Nucleus accumbens (tissue), 56 donors: ENCODE data around the gene GNGT1.

ENCODE experiments used
- DNase-seq, 56 donors: peaks; one replicate each; lab custom pipeline; 2025; lab: John Stamatoyannopoulos, UW

GNGT1 gene

GRCh38 chr7:93937818-93938217, 31.5 kb downstream of the GNGT1 start:
- DNase-seq = no peak

- DNase-seq = no peak
Observed at GRCh38 chr7:93938293-93938692, 31.9 kb downstream of the GNGT1 start.

- DNase-seq = no peak
Observed at GRCh38 chr7:93941945-93942344, 35.6 kb downstream of the GNGT1 start.

GRCh38 chr7:93943816-93944540, 37.6 kb downstream of the GNGT1 start:
- DNase-seq = no peak

GRCh38 chr7:93944673-93945072, 38.3 kb downstream of the GNGT1 start:
- no peak for DNase-seq

- DNase-seq = no peak
Observed at GRCh38 chr7:93945083-93945482, 38.7 kb downstream of the GNGT1 start.

DNA sequence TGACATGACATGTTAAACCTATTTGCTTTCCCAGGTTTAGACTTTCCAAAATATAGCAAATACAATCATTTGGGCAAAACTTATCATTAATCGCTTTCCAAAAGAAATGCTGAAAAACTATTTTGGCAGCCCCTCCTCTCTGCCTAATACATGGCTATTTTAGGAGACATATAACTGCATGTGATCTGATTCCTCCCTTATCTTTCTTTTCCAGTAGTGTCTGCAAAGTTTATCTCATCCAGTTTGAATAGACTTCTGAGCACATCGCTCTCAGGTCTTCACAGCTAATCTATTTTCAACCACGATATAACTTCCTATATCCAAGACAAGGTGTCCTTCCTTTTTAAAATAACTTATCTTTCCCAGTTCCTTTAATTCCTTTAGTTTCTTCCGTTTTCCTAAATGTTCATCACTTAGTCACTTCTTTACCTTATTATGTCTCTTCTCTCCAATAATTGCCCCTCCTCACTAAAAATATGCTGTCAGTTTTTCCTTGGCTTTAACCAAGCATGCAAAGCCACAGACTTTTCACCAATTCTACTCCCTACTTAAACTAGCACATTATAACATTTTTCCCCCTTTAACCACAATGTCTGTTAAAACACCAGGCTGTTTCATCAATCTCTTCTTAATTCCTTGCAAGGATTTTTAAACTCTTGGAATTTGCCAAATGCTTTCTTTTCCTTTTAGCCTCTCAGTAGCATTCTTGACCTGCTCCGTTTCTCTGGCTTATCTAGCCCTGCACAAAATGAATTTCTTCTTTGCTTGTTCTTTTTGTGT, 39.6 kb downstream of the GNGT1 start:
- no peak for DNase-seq

DNA sequence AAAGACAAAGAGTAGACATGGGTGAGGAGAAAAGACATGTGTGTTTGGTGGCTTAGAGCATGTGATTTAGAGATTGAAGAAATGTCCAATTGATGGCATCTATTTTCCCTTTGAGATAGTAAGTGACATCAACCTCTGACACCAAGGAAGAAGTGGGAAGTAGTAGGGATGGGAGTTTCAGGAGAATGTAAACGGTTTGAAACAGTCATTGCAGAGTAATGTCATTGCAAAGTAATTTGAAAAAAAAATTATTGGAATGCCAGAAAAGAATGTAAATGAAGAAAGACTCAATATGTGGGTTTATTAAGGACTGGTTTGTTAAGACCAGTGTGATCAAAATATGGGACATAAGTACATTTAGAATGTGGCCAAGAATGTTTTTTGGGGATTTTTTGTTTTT, 41.7 kb downstream of the GNGT1 start:
- DNase-seq = no peak

DNA sequence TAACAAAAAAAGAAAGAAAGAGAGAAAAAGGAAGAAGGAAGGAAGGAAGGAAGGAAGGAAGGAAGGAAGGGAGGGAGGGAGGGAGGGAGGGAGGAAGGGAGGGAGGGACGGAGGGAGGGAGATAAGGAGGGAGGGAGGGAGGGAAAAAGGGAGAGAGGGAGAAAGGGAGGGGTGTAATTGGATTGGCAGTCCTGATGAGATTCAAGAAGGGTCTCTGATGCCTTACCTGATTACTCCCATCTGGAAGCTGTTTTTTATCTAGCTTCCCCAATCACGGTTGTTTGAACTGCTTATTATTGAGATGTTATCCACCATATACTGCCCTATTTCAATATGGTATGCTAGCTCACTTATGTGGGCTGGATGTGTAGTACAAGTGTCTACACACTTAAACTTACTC, 42.5 kb downstream of the GNGT1 start:
- DNase-seq = no peak

GRCh38 chr7:93949423-93949822, 43.1 kb downstream of the GNGT1 start:
- DNase-seq = no peak

GRCh38 chr7:93955304-93955703, 48.9 kb downstream of the GNGT1 start:
- no peak for DNase-seq

DNA sequence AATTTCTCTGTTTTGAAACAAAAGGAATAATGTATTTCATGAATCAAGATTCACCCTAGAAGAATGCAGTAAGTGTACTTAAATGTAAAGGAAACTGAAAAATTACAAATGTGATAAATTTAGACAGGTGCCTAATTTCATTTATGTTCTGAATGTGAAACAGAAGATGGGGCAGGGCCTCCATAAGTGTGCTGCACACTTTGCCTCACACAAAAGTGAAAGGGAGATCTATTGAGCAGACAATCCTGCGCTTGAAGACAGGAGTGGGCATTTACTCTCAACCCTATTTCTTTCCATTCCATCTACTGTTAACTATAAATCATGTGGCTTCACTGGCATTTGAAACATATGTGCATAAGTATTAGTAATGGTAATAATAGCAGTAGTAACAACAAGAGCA, 51.4 kb downstream of the GNGT1 start:
- DNase-seq = no peak

DNA sequence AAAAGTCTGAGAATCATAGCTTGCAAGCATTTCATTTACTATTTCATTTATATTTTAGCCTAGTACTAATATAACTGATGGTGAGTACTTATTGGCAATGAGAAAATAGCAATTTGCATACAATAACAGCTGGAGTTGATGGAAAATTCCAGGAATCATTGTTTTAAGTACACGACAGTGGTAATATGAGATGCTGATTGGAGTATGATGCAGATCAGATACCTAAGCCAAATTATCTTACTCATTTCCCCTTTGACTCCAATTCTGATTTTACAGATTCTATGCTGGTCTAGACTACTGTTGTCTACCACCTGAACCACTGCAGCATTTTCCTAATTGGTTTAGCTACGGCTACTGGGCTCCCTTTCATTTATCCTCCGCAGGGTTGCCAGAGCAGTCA, 51.8 kb downstream of the GNGT1 start:
- DNase-seq = no peak

- no peak for DNase-seq
Observed at GRCh38 chr7:93958651-93959050, 52.3 kb downstream of the GNGT1 start.
